ENCODE data around the gene WDR53.
"Not testable (repeated sequence)": the region's sequence is repeated elsewhere in the genome, so short reads cannot be mapped to it uniquely, and the experiment has no call there.

Gene WDR53

DNA sequence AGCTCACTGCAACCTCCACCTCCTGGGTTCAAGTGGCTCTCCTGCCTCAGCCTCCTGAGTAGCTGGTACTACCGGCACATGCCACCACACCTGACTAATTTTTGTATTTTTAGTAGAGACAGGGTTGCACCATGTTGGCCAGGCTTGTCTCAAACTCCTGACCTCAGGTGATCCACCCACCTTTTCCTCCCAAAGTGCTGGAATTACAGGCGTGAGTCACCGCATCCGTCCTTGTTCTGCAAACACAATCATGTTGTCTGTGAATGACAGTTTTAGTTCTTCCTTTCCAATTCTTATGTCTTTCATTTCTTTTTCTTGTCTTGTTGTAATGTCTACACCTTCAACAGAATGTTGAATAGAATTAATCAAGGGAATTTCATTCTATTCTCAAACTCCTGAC is 36.9 kb downstream of the WDR53 start:
- no peak overlapping the region for H3K4me3 ChIP-seq (ENCODE audit: low read depth, low read length)
- TF ChIP-seq, protein P1, sequence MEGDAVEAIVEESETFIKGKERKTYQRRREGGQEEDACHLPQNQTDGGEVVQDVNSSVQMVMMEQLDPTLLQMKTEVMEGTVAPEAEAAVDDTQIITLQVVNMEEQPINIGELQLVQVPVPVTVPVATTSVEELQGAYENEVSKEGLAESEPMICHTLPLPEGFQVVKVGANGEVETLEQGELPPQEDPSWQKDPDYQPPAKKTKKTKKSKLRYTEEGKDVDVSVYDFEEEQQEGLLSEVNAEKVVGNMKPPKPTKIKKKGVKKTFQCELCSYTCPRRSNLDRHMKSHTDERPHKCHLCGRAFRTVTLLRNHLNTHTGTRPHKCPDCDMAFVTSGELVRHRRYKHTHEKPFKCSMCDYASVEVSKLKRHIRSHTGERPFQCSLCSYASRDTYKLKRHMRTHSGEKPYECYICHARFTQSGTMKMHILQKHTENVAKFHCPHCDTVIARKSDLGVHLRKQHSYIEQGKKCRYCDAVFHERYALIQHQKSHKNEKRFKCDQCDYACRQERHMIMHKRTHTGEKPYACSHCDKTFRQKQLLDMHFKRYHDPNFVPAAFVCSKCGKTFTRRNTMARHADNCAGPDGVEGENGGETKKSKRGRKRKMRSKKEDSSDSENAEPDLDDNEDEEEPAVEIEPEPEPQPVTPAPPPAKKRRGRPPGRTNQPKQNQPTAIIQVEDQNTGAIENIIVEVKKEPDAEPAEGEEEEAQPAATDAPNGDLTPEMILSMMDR (IDR thresholded peaks at IDR 0.05; ENCODE audit: low read depth, low read length, missing control alignments), result no peak
- DNase-seq (ENCODE audit: low read depth), result no peak

DNA sequence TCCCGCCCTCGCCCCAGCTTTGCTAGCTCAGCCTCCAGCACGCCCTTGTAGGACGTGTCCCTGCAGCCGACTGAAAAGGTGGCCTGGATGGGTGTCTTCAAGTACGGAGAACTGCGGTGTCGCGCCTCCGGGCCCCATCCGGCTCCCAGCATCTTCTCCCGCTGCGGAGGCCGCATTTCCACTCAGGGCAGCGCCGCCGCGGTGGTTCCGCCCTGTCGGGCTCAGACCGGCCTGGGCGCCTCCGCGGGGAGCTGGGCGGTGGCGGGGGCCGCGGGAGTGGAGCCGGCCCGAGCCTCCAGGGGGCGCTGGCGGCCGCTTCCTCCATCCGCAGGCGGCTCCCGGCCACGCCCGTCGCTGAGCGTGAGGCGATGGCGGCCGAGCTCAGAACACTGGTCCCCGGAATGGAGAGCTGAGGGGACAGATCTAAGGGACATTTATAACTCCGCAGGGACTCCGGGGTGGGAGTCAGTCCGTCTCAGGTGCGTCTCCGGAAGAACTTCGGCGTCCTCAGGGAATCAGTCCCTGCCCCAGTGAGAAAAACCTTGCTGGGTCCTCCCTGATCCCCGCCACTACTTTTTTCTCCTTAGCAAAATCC is 39.6 kb downstream of the WDR53 start:
- TF ChIP-seq, protein P1 (IDR thresholded peaks at IDR 0.05; ENCODE audit: low read depth, low read length, missing control alignments), result peak; percentile 72
- H3K4me3 ChIP-seq (ENCODE audit: low read depth, low read length), result peak overlapping the region; percentile 67
- peak; percentile 33 for DNase-seq (ENCODE audit: low read depth)

DNA sequence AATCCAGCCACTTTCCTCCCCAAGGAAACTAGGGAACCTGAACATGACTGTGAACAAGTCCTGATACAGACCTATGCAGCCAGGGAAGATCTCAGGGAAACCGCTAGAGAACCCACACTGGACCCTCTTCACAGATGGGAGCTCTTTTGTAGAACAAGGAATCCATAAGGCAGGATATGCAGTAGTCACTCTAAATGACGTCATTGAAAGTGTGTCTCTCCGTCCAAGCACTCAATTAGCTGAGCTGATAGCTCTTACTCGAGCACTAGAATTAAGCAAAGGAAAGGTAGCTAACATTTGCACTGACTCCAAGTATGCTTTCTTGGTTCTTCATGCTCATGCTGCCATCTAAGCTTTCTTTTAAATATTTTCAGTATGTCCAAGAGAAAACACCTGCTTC is 43.2 kb downstream of the WDR53 start:
- TF ChIP-seq, protein P1 (IDR thresholded peaks at IDR 0.05; ENCODE audit: low read depth, low read length, missing control alignments), result no peak
- H3K4me3 ChIP-seq (ENCODE audit: low read depth, low read length), result no peak overlapping the region
- DNase-seq (ENCODE audit: low read depth), result no peak

DNA sequence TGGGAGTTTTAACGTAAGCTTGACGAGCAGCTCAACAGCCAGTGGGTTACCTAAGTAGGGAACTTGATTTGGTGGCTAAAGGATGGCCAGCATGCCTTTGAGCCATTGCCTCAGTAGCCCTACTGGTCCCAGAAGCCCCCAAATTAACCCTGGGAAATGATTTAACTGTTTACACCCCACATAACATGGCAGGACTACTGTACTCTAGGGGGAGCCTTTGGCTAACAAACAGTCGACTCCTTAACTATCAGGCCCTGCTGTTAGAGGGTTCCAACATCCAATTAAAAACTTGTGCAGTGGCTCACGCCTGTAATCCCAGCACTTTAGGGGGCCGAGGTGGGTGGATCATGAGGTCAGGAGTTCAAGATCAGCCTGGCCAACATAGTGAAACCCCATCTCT is 43.8 kb downstream of the WDR53 start:
- H3K4me3 ChIP-seq (ENCODE audit: low read depth, low read length), result no peak overlapping the region
- DNase-seq (ENCODE audit: low read depth), result no peak
- TF ChIP-seq, protein P1 (IDR thresholded peaks at IDR 0.05; ENCODE audit: low read depth, low read length, missing control alignments), result peak; percentile 16

DNA sequence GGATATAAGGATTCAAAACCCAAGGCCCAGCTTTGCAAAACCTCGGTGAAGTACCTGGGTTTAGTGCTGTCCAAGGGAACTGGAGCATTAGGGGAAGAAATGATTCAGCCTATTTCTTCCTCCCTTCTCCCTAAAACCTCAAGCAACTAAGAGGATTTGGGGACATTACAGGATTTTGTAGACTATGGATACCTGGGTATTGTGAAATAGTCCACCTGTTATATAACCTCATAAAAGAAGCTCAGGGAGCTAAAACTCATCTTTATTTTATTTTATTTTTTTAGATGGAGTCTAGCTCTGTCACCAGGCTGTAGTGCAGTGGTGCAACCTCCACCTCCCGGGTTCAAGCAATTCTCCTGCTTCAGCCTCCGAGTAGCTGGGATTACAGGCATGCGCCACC is 44.5 kb downstream of the WDR53 start:
- no peak overlapping the region for H3K4me3 ChIP-seq (ENCODE audit: low read depth, low read length)
- no peak for DNase-seq (ENCODE audit: low read depth)
- TF ChIP-seq, protein P1 (IDR thresholded peaks at IDR 0.05; ENCODE audit: low read depth, low read length, missing control alignments), result no peak

DNA sequence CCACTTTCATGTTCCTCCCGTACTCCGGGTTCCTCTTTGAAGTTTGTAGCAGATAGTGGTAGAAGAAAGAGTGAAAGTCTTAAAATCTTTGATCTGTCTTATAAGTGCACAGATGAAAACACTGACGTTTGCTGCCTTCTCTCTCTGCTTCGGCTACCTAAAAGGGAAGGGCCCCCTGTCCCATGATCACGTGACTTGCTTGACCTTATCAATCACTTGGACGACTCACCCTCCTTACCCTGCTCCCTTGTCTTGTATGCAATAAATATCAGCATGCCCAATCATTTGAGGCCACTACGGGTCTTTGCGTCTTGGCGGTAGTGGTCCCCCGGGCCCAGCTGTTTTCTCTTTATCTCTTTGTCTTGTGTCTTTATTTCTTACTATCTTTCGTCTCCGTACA is 47.1 kb downstream of the WDR53 start:
- not testable (repeated sequence) for DNase-seq (ENCODE audit: low read depth)

DNA sequence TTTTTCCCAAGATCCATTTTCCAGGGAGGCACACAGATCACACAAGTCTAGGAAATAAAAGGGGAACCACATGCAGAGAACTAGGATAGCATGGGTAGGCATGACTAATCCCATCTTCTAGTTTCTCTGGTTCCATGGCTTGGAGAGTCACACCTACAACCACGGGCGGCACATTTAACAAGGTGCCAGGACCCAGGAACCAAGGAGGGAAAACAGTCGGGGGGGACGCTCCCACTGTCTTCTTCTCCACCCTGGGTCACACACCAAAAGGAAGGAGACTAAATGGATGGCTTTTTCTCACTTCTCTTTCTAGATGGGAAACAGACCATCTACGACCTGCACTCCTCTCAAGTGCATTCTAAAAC is 48.7 kb downstream of the WDR53 start:
- DNase-seq (ENCODE audit: low read depth), result no peak
- TF ChIP-seq, protein P1 (IDR thresholded peaks at IDR 0.05; ENCODE audit: low read depth, low read length, missing control alignments), result no peak

More for the DNA sequence above, 47.1 kb downstream of the WDR53 start:
- not testable (repeated sequence) for H3K4me3 ChIP-seq (ENCODE audit: low read depth, low read length)

More for the DNA sequence above, 48.7 kb downstream of the WDR53 start:
- no peak overlapping the region for H3K4me3 ChIP-seq (ENCODE audit: low read depth, low read length)

Measured in GM12864 (cell line).